Osteoblast (primary cell): ENCODE measurements around the gene C11orf91. TPM values are rescaled to one million over a fixed set of nuclear protein-coding genes. Genes with fewer than 3 reads are reported as not detected.
"Not testable (repeated sequence)": the region's sequence is repeated elsewhere in the genome, so short reads cannot be mapped to it uniquely, and the experiment has no call there.

ENCODE experiments used
- DNase-seq: peaks from one replicate; pipeline ENCODE4 v3.0.0; 2011; ENCODE audit warnings: low spot score, mixed read lengths; ENCODE audit not compliant: insufficient read length; ENCODE audit errors: missing footprints
- H2AFZ ChIP-seq: 2 replicates; pipeline ENCODE4 v1.6.0; 2011; ENCODE audit warnings: mild to moderate bottlenecking, low read length
- H3K27ac ChIP-seq: 2 replicates; pipeline ENCODE4 v1.5.1; 2011; ENCODE audit warnings: mild to moderate bottlenecking, low read depth, low read length, moderate library complexity
- H3K27me3 ChIP-seq: 2 replicates; pipeline ENCODE4 v1.6.0; 2012; ENCODE audit warnings: mild to moderate bottlenecking, control low read depth, inconsistent platforms, low read length, moderate library complexity; ENCODE audit not compliant: insufficient read depth
- H3K36me3 ChIP-seq: 2 replicates; pipeline ENCODE4 v1.5.1; 2011; ENCODE audit warnings: mild to moderate bottlenecking, low read length, control low read depth, moderate library complexity; ENCODE audit not compliant: insufficient read depth
- H3K4me1 ChIP-seq: 2 replicates; pipeline ENCODE4 v1.5.1; 2011; ENCODE audit warnings: mild to moderate bottlenecking, low read length, control low read depth, moderate library complexity; ENCODE audit not compliant: insufficient read depth
- H3K4me2 ChIP-seq: 2 replicates; pipeline ENCODE4 v1.6.0; 2011; ENCODE audit warnings: mild to moderate bottlenecking, low read length; ENCODE audit not compliant: insufficient read depth
- H3K4me3 ChIP-seq: fragments of 200-600 bp; sonication (generic); 3 replicates; pipeline ENCODE4 v1.5.1; 2012; ENCODE audit warnings: mild to moderate bottlenecking, low read length, inconsistent platforms; ENCODE audit not compliant: insufficient read depth
- H3K79me2 ChIP-seq: 2 replicates; pipeline ENCODE4 v1.6.0; 2012; ENCODE audit warnings: mild to moderate bottlenecking, low read length, control low read depth, inconsistent platforms; ENCODE audit not compliant: insufficient read depth
- H3K9me3 ChIP-seq: 2 replicates; pipeline ENCODE4 v1.5.1; 2011; ENCODE audit warnings: low read depth, low read length, control low read depth
- H4K20me1 ChIP-seq: 2 replicates; pipeline ENCODE4 v1.6.0; 2012; ENCODE audit warnings: mild to moderate bottlenecking, low read length, control low read depth; ENCODE audit not compliant: insufficient read depth
- total RNA-seq: library from RNA; depleted of rRNA; stranded (reverse); fragments of >200 nt; gene quantifications from 2 replicates; pipeline ENCODE4 v1.2.3, GENCODE V29; 2012
- TF ChIP-seq, protein P1 (sequence below): IDR thresholded peaks from 2 replicates; pipeline ENCODE4 v1.5.1; 2011; ENCODE audit warnings: mild to moderate bottlenecking, low read depth, low read length, moderate library complexity; ENCODE audit errors: extremely low read depth

Gene C11orf91
- total RNA-seq, 1 donor, result not detected

DNA sequence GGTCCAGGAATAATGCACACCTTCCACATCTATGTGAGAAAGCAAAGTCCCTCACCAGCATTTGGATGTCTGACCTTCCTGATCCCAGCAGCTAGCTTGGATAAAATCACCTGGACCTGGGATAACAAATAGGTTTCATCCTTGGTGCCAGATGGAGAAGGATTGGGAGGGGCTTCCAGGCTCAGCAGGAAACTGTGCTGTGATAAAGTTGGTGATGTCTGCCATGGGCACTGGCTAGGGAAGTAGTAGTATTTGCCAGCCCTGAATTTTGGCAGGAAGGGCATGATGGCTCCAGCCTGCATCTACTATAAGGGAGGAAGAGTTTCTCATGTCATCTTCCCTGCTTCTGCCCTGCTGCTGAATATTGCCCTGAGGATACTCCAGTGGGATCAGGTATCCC, 37.5 kb downstream of the C11orf91 start:
- Histone ChIP-seq H3K79me2 (no peaks in the 10 kb centered on the region), H3K4me3 (no peak overlapping the region), H3K4me2 (no peak overlapping the region), H3K27me3 (no peaks in the 10 kb centered on the region), H2AFZ (no peak overlapping the region), H3K27ac (no peak overlapping the region), H4K20me1 (no peaks in the 10 kb centered on the region), H3K36me3 (peaks cover 2% of the 10 kb centered on the region), H3K4me1 (no peaks in the 10 kb centered on the region), H3K9me3 (no peaks in the 10 kb centered on the region)
- TF ChIP-seq, protein P1, sequence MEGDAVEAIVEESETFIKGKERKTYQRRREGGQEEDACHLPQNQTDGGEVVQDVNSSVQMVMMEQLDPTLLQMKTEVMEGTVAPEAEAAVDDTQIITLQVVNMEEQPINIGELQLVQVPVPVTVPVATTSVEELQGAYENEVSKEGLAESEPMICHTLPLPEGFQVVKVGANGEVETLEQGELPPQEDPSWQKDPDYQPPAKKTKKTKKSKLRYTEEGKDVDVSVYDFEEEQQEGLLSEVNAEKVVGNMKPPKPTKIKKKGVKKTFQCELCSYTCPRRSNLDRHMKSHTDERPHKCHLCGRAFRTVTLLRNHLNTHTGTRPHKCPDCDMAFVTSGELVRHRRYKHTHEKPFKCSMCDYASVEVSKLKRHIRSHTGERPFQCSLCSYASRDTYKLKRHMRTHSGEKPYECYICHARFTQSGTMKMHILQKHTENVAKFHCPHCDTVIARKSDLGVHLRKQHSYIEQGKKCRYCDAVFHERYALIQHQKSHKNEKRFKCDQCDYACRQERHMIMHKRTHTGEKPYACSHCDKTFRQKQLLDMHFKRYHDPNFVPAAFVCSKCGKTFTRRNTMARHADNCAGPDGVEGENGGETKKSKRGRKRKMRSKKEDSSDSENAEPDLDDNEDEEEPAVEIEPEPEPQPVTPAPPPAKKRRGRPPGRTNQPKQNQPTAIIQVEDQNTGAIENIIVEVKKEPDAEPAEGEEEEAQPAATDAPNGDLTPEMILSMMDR, result no peak
- no peak for DNase-seq

DNA sequence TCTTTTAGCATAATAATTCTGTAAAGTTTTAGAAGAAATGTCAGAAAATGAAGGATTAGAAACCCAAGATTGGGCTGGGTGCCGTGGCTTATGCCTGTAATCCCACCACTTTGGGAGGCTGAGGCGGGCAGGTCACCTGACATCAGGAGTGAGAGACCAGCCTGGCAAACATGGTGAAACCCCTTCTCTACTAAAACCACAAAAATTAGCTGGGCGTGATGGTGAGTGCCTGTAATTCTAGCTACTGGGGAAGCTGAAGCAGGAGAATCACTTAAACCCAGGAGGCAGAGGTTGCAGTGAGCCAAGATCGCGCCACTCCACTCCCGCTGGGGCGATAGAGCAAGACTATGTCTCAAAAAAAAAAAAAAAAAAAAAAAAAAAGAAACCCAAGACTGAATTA, 39.1 kb downstream of the C11orf91 start:
- H3K9me3 ChIP-seq, H2AFZ ChIP-seq, H4K20me1 ChIP-seq, H3K4me1 ChIP-seq, H3K36me3 ChIP-seq, DNase-seq, H3K4me3 ChIP-seq, H3K27ac ChIP-seq, H3K27me3 ChIP-seq, H3K4me2 ChIP-seq, H3K79me2 ChIP-seq: not testable (repeated sequence)

DNA sequence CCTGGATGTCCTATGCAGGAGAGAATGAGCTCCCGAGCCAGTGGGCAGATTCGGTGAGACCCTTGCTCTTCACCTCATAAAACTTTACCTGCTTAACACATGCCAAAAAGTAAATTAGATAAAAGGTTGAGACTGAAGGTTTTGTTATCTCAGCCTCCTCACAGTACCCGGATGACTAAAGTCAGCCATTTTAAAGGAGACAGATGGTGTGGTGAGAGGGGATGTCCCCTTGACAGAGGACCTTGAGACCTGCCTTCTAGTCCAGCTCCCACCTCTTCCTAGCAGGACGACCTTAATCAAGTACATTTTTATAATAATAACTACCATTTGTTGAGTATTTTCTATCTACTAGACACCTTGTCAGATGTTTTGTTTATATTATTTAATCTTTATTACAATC, 39.7 kb downstream of the C11orf91 start:
- no peak overlapping the region for H2AFZ ChIP-seq
- H3K36me3 ChIP-seq, result no peaks in the 10 kb centered on the region
- no peaks in the 10 kb centered on the region for H3K4me1 ChIP-seq
- TF ChIP-seq, protein P1, result no peak
- H3K9me3 ChIP-seq, result no peaks in the 10 kb centered on the region
- H3K4me3 ChIP-seq, result no peak overlapping the region
- no peak for DNase-seq
- no peak overlapping the region for H3K4me2 ChIP-seq
- H3K79me2 ChIP-seq, result no peaks in the 10 kb centered on the region
- H3K27ac ChIP-seq, result no peak overlapping the region
- no peaks in the 10 kb centered on the region for H4K20me1 ChIP-seq
- no peaks in the 10 kb centered on the region for H3K27me3 ChIP-seq

DNA sequence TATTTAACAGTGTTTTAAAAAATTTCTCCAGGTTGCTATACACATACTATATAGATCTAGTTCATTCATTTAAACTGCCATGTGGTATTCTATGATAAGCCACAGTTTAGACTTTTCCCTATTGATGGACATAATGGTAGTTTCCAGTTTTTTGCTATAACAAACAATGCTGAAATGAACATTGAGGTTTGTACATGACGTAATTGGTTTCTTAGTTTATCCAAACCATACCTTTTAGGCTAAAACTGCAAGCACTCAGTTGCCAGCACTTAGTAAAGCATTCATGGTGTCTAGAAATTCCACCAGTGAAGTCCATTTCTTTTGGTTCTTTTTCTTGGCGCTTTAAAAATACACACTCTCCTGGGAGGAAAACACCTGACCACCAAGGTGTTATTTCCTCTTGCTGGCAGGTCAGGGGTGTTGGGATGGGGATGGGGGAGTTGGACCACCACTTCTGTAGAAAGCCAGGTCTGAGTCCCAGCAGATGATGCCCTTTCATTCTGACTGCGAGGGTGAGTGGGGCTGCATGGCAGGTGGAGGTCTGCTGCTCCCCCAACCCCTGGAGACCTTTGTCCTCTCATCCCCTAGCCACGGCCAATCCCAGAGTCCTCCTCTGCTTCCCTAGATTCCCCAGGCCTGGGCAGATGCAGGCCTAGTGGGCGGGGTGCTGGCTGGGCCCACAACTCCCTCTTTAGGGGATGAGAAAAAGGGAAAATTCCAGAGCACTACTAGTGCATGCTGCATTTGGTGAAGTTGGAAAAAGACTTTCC, 41.1 kb downstream of the C11orf91 start:
- H3K36me3 ChIP-seq, result no peaks in the 10 kb centered on the region
- H3K4me1 ChIP-seq, result no peaks in the 10 kb centered on the region
- H3K27ac ChIP-seq, result no peak overlapping the region
- no peaks in the 10 kb centered on the region for H4K20me1 ChIP-seq
- no peak overlapping the region for H2AFZ ChIP-seq
- no peaks in the 10 kb centered on the region for H3K79me2 ChIP-seq
- H3K4me3 ChIP-seq, result no peak overlapping the region
- TF ChIP-seq, protein P1, result no peak
- H3K4me2 ChIP-seq, result no peak overlapping the region
- no peaks in the 10 kb centered on the region for H3K27me3 ChIP-seq
- H3K9me3 ChIP-seq, result no peaks in the 10 kb centered on the region
- no peak for DNase-seq
